Thymus (tissue), 2 donors: ENCODE measurements around the gene RSPH10B. TPM values are rescaled to one million over a fixed set of nuclear protein-coding genes. Genes with fewer than 3 reads are reported as not detected.

Experiments
- polyA plus RNA-seq: library from polyadenylated mRNA; stranded (reverse); fragments of 200-250 nt; gene quantifications from one replicate; pipeline ENCODE4 v1.2.3, GENCODE V29; 2013
- total RNA-seq: library from RNA; stranded (reverse); fragments of 120-200 nt; gene quantifications from one replicate; pipeline ENCODE4 v1.2.4, GENCODE V29; 2013
- donor health status: healthy.

Gene RSPH10B
- total and polyA plus RNA-seq, 2 donors = 0.25 TPM; not detected in 1

Other genes with a start within 250 kb of the RSPH10B start
- 15.9 TPM for gene RNF216, start 189.0 kb downstream of the RSPH10B start, total RNA-seq
- 19.2 TPM for gene RNF216, start 189.0 kb downstream of the RSPH10B start, polyA plus RNA-seq
- gene OCM, start 89.9 kb downstream of the RSPH10B start, total RNA-seq = 0.33 TPM
- gene OCM, start 89.9 kb downstream of the RSPH10B start, polyA plus RNA-seq = 3.4 TPM
- 46.4 TPM for gene CCZ1, start 72.0 kb downstream of the RSPH10B start, total RNA-seq
- 63.6 TPM for gene CCZ1, start 72.0 kb downstream of the RSPH10B start, polyA plus RNA-seq
- gene PMS2, start 38.4 kb upstream of the RSPH10B start, total RNA-seq = 15.2 TPM
- 8.3 TPM for gene PMS2, start 38.4 kb upstream of the RSPH10B start, polyA plus RNA-seq
- gene AIMP2, start 38.6 kb upstream of the RSPH10B start, total RNA-seq = 40.6 TPM
- 34.0 TPM for gene AIMP2, start 38.6 kb upstream of the RSPH10B start, polyA plus RNA-seq
- 0.05 TPM for gene ANKRD61, start 60.7 kb upstream of the RSPH10B start, total RNA-seq
- 0.21 TPM for gene ANKRD61, start 60.7 kb upstream of the RSPH10B start, polyA plus RNA-seq
- 29.9 TPM for gene EIF2AK1, start 88.5 kb upstream of the RSPH10B start, total RNA-seq
- gene EIF2AK1, start 88.5 kb upstream of the RSPH10B start, polyA plus RNA-seq = 60.4 TPM
- 3.5 TPM for gene USP42, start 134.3 kb upstream of the RSPH10B start, total RNA-seq
- gene USP42, start 134.3 kb upstream of the RSPH10B start, polyA plus RNA-seq = 6.3 TPM